ENCODE data around the gene FGF11.
A peak's percentile ranks its signal among the peaks of the same experiment; 100 is the strongest.

DNA sequence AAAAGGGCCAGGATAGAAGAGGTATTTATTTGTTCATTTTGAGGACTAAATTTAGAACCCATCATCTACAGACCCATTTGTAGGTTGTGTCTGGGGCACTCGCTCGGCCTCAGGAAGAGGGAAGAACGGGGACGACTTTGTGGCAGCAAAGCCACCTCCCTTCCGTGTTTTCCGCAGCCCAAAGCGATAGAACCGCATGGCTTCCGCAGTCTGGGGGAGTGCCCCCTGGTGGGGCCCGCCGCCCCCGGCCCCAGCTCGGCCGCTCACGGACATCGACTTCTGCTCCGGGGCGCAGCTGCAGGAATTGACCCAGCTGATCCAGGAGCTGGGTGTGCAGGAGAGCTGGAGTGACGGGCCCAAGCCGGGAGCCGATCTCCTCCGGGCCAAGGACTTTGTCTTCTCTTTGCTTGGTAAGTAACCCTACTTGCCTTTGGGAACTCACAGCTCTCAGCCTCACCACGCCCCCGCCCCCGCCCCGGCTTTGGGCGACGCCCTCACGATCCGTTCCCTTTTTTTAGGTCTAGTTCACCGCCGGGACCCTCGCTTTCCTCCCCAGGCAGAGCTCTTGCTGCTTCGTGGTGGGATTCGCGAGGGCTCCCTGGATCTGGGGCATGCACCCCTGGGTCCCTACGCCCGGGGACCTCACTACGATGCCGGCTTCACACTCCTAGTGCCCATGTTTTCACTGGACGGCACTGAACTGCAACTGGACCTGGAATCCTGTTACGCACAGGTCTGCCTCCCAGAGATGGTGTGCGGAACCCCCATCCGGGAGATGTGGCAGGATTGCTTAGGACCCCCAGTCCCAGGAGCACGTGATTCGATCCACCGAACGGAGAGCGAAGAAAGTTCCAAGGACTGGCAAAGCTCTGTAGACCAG is 3.4 kb upstream of the FGF11 start:
- TF ChIP-seq POLR2A (IDR thresholded peaks at IDR 0.05): peak; percentile 43
- TF ChIP-seq, protein P1, sequence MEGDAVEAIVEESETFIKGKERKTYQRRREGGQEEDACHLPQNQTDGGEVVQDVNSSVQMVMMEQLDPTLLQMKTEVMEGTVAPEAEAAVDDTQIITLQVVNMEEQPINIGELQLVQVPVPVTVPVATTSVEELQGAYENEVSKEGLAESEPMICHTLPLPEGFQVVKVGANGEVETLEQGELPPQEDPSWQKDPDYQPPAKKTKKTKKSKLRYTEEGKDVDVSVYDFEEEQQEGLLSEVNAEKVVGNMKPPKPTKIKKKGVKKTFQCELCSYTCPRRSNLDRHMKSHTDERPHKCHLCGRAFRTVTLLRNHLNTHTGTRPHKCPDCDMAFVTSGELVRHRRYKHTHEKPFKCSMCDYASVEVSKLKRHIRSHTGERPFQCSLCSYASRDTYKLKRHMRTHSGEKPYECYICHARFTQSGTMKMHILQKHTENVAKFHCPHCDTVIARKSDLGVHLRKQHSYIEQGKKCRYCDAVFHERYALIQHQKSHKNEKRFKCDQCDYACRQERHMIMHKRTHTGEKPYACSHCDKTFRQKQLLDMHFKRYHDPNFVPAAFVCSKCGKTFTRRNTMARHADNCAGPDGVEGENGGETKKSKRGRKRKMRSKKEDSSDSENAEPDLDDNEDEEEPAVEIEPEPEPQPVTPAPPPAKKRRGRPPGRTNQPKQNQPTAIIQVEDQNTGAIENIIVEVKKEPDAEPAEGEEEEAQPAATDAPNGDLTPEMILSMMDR (IDR thresholded peaks at IDR 0.05): peak in 3 of 5 experiments; percentile 24 to 25 (median 24)
- TF ChIP-seq POLR2AphosphoS5 (IDR thresholded peaks at IDR 0.05): peak in 1 of 3 donors; percentile 14
